Measurements from ENCODE around the gene PPP3CA.

The PPP3CA gene

GRCh38 chr4:101050088-101050836, 297.1 kb downstream of the PPP3CA start:
- Histone ChIP-seq H2AFZ (no peak overlapping the region), H3K9me3 (ENCODE audit: control insufficient read depth, low read length) (no peaks in the 10 kb centered on the region), H3K4me2 (ENCODE audit: low read length) (no peak overlapping the region), H3K36me3 (ENCODE audit: control insufficient read depth, insufficient read depth, low read length) (no peaks in the 10 kb centered on the region), H3K4me1 (no peaks in the 10 kb centered on the region), H3K27me3 (ENCODE audit: control insufficient read depth, insufficient read depth, low read length) (no peaks in the 10 kb centered on the region), H3K9ac (no peak overlapping the region), H3K4me3 (ENCODE audit: low read depth, low read length) (no peak overlapping the region), H3K27ac (no peak overlapping the region), H3K79me2 (no peaks in the 10 kb centered on the region)
- no peak for TF ChIP-seq CTCF (IDR thresholded peaks at IDR 0.05)

- Histone ChIP-seq H3K4me1 (no peaks in the 10 kb centered on the region), H3K9me3 (ENCODE audit: control insufficient read depth, low read length) (no peaks in the 10 kb centered on the region), H3K27me3 (ENCODE audit: control insufficient read depth, insufficient read depth, low read length) (no peaks in the 10 kb centered on the region), H2AFZ (no peak overlapping the region), H3K9ac (no peak overlapping the region), H3K4me3 (ENCODE audit: low read depth, low read length) (no peak overlapping the region), H3K27ac (no peak overlapping the region), H3K79me2 (no peaks in the 10 kb centered on the region), H3K36me3 (ENCODE audit: control insufficient read depth, insufficient read depth, low read length) (no peaks in the 10 kb centered on the region), H3K4me2 (ENCODE audit: low read length) (no peak overlapping the region)
- TF ChIP-seq CTCF (IDR thresholded peaks at IDR 0.05), result no peak
Observed at GRCh38 chr4:101049549-101050001, 297.8 kb downstream of the PPP3CA start.

- H3K4me3 ChIP-seq (ENCODE audit: low read depth, low read length), result no peak overlapping the region
- H3K79me2 ChIP-seq, result no peaks in the 10 kb centered on the region
- H2AFZ ChIP-seq, result no peak overlapping the region
- no peaks in the 10 kb centered on the region for H3K36me3 ChIP-seq (ENCODE audit: control insufficient read depth, insufficient read depth, low read length)
- H3K9ac ChIP-seq, result no peak overlapping the region
- no peaks in the 10 kb centered on the region for H3K4me1 ChIP-seq
- no peaks in the 10 kb centered on the region for H3K27me3 ChIP-seq (ENCODE audit: control insufficient read depth, insufficient read depth, low read length)
- H3K27ac ChIP-seq, result no peak overlapping the region
- no peak for TF ChIP-seq CTCF (IDR thresholded peaks at IDR 0.05)
- H3K9me3 ChIP-seq (ENCODE audit: control insufficient read depth, low read length), result no peaks in the 10 kb centered on the region
- H3K4me2 ChIP-seq (ENCODE audit: low read length), result no peak overlapping the region
Observed at GRCh38 chr4:101044766-101045165, 302.6 kb downstream of the PPP3CA start.

GRCh38 chr4:101042847-101043246, 304.5 kb downstream of the PPP3CA start:
- no peaks in the 10 kb centered on the region for H3K9me3 ChIP-seq (ENCODE audit: control insufficient read depth, low read length)
- no peak overlapping the region for H3K4me3 ChIP-seq (ENCODE audit: low read depth, low read length)
- no peak for TF ChIP-seq CTCF (IDR thresholded peaks at IDR 0.05)
- no peak overlapping the region for H2AFZ ChIP-seq
- no peaks in the 10 kb centered on the region for H3K27me3 ChIP-seq (ENCODE audit: control insufficient read depth, insufficient read depth, low read length)
- no peak overlapping the region for H3K4me2 ChIP-seq (ENCODE audit: low read length)
- H3K4me1 ChIP-seq, result no peaks in the 10 kb centered on the region
- no peaks in the 10 kb centered on the region for H3K79me2 ChIP-seq
- no peak overlapping the region for H3K9ac ChIP-seq
- no peak overlapping the region for H3K27ac ChIP-seq
- H3K36me3 ChIP-seq (ENCODE audit: control insufficient read depth, insufficient read depth, low read length), result no peaks in the 10 kb centered on the region

GRCh38 chr4:101040776-101041175, 306.6 kb downstream of the PPP3CA start:
- no peak overlapping the region for H3K9ac ChIP-seq
- no peaks in the 10 kb centered on the region for H3K79me2 ChIP-seq
- no peaks in the 10 kb centered on the region for H3K9me3 ChIP-seq (ENCODE audit: control insufficient read depth, low read length)
- H3K4me1 ChIP-seq, result no peaks in the 10 kb centered on the region
- H3K4me2 ChIP-seq (ENCODE audit: low read length), result no peak overlapping the region
- no peaks in the 10 kb centered on the region for H3K27me3 ChIP-seq (ENCODE audit: control insufficient read depth, insufficient read depth, low read length)
- no peak overlapping the region for H3K27ac ChIP-seq
- no peak overlapping the region for H3K4me3 ChIP-seq (ENCODE audit: low read depth, low read length)
- H3K36me3 ChIP-seq (ENCODE audit: control insufficient read depth, insufficient read depth, low read length), result no peaks in the 10 kb centered on the region
- H2AFZ ChIP-seq, result no peak overlapping the region
- TF ChIP-seq CTCF (IDR thresholded peaks at IDR 0.05), result no peak
